HG02970 (cell line): ENCODE measurements around the gene ZYG11B.
"Not testable (repeated sequence)": the region's sequence is repeated elsewhere in the genome, so short reads cannot be mapped to it uniquely, and the experiment has no call there.

Source experiments
- ATAC-seq: cut with Tn5 transposase; IDR thresholded peaks from one replicate; pipeline ENCODE4 v1.9.1; 2021; ENCODE audit warnings: mild to moderate bottlenecking, moderate library complexity, moderate number of reproducible peaks; ENCODE audit not compliant: unreplicated experiment, low FRiP score

ZYG11B gene

GRCh38 chr1:52726265-52727113, at the start of gene ZYG11B:
Gene ZYG11B, plus strand, starts transcription at chr1:52726453. Its CDS starts 201 bp downstream, at chr1:52726654.
- peak; percentile 93 for ATAC-seq

DNA sequence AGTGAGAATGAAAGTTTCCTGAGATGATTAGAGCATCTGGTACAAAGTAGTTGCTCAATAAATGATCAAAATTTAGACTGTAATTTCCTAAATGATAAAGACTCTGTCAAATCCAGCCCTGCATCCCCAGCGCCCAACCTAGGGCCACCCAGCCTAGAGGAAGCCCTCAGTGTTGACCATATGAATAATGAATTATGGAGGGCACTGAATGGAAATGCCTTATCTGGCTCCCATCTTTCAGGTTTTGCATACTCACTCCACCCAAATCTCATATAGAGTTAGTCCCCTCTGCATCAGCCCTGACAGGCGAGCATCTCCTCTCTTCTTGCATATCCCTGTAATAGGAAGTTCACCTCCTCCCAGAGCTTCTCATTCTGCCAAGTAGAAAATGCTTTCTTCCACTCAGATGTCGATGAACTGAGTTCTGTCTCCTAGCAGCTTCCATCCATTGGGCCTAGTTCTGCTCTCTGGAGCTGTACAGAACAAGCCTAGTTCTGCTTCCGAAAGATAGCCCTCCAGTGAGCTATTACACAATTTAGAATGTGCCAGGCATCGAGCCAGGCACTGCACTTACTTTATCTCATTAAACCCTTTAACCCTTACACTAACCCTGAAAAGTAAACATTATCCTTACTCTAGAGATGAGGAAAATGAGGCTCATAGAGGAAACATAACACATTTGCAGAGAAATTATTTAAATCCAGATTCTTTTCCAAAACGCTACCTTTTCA, 49.0 kb upstream of the ZYG11B start:
- no peak for ATAC-seq

- no peak for ATAC-seq
Measured at GRCh38 chr1:52679048-52679447, 47.2 kb upstream of the ZYG11B start.

DNA sequence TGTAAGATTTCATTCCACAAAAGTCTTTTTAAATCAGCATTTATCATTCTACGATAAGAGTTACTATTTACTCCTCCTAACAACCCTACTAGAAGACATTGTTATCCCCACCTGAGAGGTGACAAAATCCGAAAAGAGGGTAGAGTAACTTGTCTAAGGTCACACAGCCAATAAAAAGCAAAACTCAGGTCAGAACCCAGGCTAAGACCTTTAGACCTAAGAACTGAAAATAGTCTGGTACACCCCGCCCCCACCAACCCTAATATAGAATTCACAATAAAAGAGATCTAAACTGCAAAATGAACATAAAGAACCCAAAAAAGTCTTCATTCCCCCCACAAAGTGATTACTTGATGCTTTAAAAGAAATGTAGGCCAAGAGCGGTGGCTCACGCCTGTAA, 46.8 kb upstream of the ZYG11B start:
- ATAC-seq, result no peak

DNA sequence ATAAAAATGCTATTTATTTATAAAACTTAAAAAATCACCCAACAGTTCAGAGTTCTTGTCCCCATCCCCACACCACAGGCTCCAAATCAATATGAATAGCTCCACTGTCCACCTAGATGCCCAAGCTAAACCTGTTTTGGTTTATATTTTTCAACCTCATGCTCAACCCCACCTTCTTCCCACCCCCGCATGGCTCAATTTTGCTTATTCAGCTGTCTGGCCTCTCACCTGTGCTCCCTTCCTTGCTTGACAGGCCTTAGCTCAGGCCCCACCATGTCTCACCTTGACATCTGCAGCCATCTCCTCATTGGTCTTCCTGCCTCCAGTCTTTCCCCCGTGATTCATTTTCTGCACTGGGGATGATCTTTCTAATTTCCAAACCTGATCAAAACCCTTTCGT, 45.9 kb upstream of the ZYG11B start:
- no peak for ATAC-seq

DNA sequence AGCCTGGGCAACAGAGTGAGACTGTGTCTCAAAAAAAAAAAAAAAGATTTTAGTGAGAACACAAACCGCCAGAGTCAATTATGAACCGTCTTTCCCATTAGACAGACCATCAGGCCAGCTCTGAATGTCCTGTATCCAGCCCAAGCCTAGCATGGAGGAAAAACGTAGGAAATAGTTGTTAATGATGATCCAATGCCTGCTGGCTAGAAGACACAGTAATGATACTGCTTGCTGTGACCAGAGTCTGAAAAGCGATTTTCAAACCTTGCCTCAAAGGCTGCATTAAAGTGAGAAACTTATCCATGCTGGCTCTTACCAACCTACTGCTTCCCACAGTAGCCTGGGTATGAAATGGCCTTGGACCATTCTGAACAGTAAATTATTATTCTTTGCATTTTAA, 45.1 kb upstream of the ZYG11B start:
- no peak for ATAC-seq

- ATAC-seq, result no peak
Measured at GRCh38 chr1:52683367-52683940, 42.8 kb upstream of the ZYG11B start.

GRCh38 chr1:52684545-52684944, 41.7 kb upstream of the ZYG11B start:
- no peak for ATAC-seq

DNA sequence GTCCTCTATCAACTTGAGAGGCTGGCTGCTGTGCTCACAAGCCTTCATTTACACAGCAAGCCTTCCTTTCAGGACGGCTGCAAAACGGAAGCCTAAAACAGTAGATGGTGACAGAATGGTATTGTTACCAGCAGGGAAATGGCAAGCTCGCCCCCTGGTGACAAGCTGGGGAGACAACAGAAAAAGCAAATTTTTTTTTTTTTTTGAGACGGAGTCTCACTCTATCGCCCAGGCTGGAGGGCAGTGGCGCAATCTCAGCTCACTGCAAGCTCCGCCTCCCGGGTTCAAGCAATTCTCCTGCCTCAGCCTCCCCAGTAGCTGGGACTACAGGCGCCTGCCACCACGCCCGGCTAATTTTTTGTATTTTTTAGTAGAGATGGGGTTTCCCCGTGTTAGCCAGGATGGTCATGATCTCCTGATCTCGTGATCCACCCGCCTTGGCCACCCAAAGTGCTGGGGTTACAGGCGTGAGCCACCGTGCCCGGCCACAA, 39.9 kb upstream of the ZYG11B start:
- ATAC-seq, result not testable (repeated sequence)

DNA sequence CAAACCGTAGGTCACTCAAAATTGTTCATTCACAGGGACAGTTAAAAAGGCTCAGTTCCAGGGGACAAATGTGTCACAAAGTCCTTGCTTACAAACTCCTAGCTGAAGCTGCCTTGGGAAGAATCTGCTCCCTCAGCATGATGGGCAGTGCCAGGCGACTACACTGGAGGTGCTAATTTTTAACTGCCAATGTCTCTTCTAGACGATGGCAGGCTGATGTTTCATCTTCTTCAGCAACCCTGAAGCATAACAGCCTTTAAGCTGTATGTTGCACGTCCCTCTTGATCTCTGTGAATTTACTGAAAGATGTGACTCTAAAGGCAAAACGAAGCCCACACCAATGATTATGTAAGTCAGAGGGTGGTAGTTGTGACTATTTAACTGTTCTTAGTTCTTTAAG, 39.4 kb upstream of the ZYG11B start:
- no peak for ATAC-seq

DNA sequence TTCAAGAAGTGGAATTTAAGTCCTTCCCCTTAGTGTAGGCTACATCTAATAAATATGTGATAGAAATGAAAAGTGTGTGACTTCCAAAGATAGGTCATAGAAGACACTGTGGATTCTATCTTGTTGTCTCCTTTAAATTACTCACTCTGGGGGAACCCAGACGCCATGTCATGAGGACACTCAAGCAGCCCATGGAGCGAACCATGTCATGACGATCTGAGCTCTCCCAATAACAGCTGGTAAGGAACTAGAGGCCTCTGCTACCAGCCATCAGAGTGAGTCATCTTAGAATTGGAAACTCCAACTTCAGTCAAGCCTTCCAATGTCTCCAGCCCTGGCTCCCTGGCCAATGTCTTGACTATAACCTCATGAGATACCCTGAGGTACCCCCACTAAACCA, 34.4 kb upstream of the ZYG11B start:
- no peak for ATAC-seq

GRCh38 chr1:52692697-52693096, 33.6 kb upstream of the ZYG11B start:
- ATAC-seq, result no peak

DNA sequence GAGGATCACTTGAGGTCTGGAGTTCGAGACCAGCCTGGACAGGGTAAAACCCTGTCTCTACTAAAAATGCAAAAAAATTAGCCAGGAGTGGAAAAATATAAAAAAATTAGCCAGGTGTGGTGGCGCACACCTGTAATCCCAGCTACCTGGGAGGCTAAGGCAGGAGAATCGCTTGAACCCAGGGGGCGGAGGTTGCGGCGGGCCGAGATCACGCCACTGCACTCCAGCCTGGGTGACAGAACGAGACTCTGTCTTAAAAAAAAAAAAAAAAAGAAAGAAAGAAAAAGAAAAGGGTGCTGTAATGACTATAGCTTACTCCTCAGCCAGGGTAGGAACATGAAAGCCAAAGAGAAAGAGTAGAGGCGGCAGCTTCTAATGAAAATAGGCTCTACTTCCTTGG, 32.9 kb upstream of the ZYG11B start:
- ATAC-seq, result not testable (repeated sequence)

DNA sequence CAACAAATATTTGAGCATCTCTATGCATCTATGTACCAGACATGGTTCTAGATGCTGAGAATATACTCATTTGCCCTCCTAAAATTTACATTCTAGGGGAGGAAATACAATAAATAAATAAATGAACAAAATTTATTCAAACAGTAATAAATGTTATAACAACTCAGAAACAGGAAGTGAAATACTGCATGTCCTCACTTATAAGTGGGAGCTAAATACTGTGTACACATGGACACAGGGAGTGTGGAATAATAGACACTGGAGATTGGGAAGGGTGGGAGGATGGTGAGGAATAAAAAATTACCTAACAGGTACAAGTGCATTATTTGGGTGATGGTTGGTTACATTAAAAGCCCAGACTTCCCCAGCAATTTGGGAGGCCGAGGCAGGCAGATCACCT, 32.4 kb upstream of the ZYG11B start:
- ATAC-seq, result no peak

- ATAC-seq, result no peak
Measured at GRCh38 chr1:52695627-52696026, 30.6 kb upstream of the ZYG11B start.

- ATAC-seq, result peak; percentile 48
Measured at GRCh38 chr1:52697795-52698674, 28.2 kb upstream of the ZYG11B start, which contains the start of gene COA7. Gene COA7, minus strand, starts transcription at chr1:52698347. Its CDS starts 21 bp downstream, at chr1:52698326.

- peak; percentile 81 for ATAC-seq
Measured at GRCh38 chr1:52702886-52703787, 23.1 kb upstream of the ZYG11B start.

DNA sequence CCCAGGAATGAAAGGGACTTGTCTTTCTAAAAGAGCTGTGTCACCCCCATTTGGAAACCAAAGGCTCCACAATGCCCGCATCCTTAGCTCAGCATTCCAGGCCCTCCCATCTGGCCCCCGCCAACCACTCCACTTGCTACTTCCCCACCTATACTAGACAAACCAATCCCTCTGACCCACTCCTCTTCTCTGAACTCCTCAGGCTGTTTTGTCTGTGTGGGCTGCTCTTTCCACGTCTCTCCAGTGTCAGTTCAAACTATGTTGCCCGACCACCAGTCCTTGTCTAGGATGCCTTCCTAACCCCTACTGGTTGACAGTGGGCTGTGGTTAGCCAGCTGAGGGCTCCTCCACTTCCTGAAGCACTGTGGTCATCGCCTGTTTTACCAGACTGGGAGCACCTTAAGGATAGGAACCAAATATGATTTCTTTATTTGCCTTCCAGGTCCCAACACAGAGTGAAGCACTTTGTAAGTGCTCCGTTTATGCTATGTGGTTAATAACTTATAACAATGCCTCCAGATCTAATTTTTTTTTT, 20.1 kb upstream of the ZYG11B start:
- ATAC-seq, result no peak
